ENCODE results near the gene GRIN2C.

- TF ChIP-seq EZH2 (IDR thresholded peaks at IDR 0.05; ENCODE audit: low read length, missing control alignments) (no peak), CTCF (conservative IDR thresholded peaks at IDR 0.05 in 1 of 2, IDR thresholded peaks at IDR 0.05 in 1 of 2; ENCODE audit: low read depth in 1 of 2, low read length in 2 of 2) (no peak)
Observed at GRCh38 chr17:74846621-74847020, 13.1 kb downstream of the GRIN2C start.
